Peyer's patch (tissue), 4 donors: ENCODE measurements around the gene FGF4. TPM values are rescaled to one million over a fixed set of nuclear protein-coding genes. Genes with fewer than 3 reads are reported as not detected.

Experiments used
- DNase-seq, 3 donors: peaks; one replicate each; pipeline ENCODE4 v3.0.0-alpha.2; 2017 to 2019
- H3K27ac ChIP-seq, 4 donors: fragments of 200-600 bp; sonication (generic); one replicate each; pipeline ENCODE4 v1.5.1; 2016 to 2019
- H3K27me3 ChIP-seq, 2 donors: fragments of 200-600 bp; sonication (generic); one replicate each; pipeline ENCODE4 v1.5.1; 2019
- H3K36me3 ChIP-seq, 3 donors: fragments of 200-600 bp; sonication (generic); one replicate each; pipeline ENCODE4 v1.5.1; 2016 to 2019
- H3K4me1 ChIP-seq, 4 donors: fragments of 200-600 bp; sonication (generic); one replicate each; pipeline ENCODE4 v1.5.1; 2016 to 2019
- H3K4me3 ChIP-seq, 4 donors: fragments of 200-600 bp; sonication (generic); 1 replicate in 3 of 4; 2 replicates in 1 of 4; pipeline ENCODE4 v1.5.1; 2016 to 2019; ENCODE audit warnings: mild to moderate bottlenecking in 1 of 4
- H3K9me3 ChIP-seq, 4 donors: fragments of 200-600 bp; sonication (generic); one replicate each; pipeline ENCODE4 v1.5.1; 2016 to 2019; ENCODE audit warnings: mild to moderate bottlenecking in 1 of 4
- POLR2A ChIP-seq, 2 donors: fragments of 450-650 bp; IDR thresholded peaks; one replicate each; pipeline ENCODE4 v1.5.1; 2017; ENCODE audit warnings: antibody characterized with exemption in 2 of 2, mild to moderate bottlenecking in 2 of 2, moderate library complexity in 2 of 2
- total RNA-seq, 4 donors: library from RNA; depleted of rRNA; stranded (reverse); fragments of >200 nt; gene quantifications; one replicate each; pipeline ENCODE4 v1.1.0, GENCODE V29; 2016
- TF ChIP-seq, protein P1 (sequence below), 6 experiments: fragments of 450-650 bp in 4 of 6; fragments of 200-600 bp in 2 of 6; sonication (generic) in 1 of 6; IDR thresholded peaks; one replicate each; pipeline ENCODE4 v1.5.1; 2017 to 2019; ENCODE audit warnings: antibody characterized with exemption in 6 of 6, mild to moderate bottlenecking in 3 of 6, moderate library complexity in 1 of 6

FGF4 gene
- total RNA-seq, 4 donors from 2014 or later, result not detected

DNA sequence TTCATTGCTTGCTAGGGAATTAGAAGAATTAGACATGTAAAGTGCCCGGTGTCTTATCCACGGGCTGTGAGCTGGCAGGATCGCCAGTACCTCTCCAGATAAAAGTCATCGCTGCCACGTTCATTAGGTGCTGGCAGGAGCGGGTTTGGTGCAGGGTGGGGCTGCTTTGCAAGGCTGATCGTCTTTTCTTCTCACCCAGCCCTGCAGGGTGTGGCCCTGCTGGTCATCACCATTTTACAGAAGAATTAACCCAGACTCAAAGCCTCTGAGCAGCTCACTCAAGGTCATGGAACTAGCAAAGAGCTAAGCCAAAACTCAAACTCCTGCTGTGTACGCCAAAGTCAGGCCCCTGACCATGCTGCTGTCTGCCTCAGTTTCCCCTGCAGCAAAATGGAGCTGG, 6.1 kb upstream of the FGF4 start:
- no peak for DNase-seq

DNA sequence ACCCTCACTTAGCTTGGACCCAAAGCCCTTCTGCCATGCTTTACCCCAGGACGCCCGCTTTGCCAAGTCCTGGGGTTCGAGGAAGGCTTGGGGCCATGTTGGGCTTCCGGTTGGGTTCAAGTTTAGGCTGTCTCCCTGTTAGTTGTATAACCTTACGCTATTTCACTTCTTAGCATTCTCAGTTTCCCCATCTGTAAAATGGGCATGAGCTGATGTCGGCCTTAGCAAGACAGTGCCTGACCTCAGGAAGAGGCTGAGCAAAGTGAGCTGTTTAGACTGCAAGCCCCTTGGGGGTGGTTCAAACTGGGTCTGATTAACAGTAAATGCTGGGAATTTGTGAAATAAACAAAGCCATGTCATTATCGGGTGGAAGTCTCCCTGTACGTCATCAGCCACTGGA, 3.2 kb upstream of the FGF4 start:
- no peak for DNase-seq
- no peak overlapping the region for H3K4me3 ChIP-seq
- H3K27me3 ChIP-seq, result peaks cover 0 to 24% of the 10 kb centered on the region in 2 donors
- no peak overlapping the region for H3K27ac ChIP-seq
- H3K4me1 ChIP-seq, result no peaks in the 10 kb centered on the region
- TF ChIP-seq, protein P1, sequence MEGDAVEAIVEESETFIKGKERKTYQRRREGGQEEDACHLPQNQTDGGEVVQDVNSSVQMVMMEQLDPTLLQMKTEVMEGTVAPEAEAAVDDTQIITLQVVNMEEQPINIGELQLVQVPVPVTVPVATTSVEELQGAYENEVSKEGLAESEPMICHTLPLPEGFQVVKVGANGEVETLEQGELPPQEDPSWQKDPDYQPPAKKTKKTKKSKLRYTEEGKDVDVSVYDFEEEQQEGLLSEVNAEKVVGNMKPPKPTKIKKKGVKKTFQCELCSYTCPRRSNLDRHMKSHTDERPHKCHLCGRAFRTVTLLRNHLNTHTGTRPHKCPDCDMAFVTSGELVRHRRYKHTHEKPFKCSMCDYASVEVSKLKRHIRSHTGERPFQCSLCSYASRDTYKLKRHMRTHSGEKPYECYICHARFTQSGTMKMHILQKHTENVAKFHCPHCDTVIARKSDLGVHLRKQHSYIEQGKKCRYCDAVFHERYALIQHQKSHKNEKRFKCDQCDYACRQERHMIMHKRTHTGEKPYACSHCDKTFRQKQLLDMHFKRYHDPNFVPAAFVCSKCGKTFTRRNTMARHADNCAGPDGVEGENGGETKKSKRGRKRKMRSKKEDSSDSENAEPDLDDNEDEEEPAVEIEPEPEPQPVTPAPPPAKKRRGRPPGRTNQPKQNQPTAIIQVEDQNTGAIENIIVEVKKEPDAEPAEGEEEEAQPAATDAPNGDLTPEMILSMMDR (IDR thresholded peaks at IDR 0.05), result no peak
- no peak for TF ChIP-seq POLR2A (IDR thresholded peaks at IDR 0.05)
- H3K36me3 ChIP-seq, result no peaks in the 10 kb centered on the region
- H3K9me3 ChIP-seq, result no peaks in the 10 kb centered on the region

More for the DNA sequence above, 6.1 kb upstream of the FGF4 start:
- Histone ChIP-seq H3K4me1 (no peaks in the 10 kb centered on the region), H3K4me3 (no peak overlapping the region), H3K36me3 (no peaks in the 10 kb centered on the region), H3K27ac (no peak overlapping the region), H3K27me3 (no peaks in the 10 kb centered on the region), H3K9me3 (no peaks in the 10 kb centered on the region)
- TF ChIP-seq POLR2A (IDR thresholded peaks at IDR 0.05), result no peak
- TF ChIP-seq, protein P1 (IDR thresholded peaks at IDR 0.05), result no peak

DNA sequence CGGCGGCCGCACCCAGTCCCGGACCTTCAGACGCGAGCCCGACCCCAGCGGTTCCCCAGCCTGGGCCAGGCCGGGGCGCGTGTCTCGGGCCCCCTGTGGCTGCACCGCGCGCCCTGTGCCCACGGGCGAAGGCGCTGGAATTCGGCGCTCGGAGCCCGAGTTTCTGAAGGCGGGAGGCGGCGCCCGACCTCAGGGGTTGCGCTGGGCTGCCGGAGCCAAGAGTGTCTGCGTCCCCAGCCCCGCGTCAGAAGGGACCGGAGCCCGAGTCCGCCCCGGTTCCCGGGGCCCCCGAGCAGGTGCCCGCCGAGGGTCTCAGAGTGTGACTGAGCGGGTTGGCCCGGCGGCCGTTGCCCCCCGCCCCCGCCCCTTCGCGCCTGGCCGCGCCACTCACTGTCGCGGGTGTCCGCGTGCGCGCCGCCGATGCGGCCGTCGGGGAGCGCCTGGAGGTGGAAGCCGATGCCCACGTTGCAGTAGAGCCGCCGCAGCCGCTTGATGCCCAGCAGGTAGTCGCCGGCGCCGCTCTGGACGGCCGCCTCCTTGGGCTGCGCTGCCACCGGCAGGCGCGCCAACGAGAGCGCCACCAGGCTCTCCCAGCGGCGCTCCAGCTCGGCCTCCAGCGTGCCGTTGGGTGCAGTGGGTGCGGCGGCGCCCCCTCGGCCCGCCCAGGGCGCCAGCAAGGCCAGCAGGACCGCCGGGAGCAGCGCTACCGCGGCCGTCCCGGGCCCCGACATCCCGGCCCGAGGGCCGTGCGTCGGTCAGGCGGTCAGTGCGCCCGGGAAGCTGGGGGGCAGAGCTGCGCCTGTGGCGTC, 583 bp downstream of the FGF4 start:
- no peaks in the 10 kb centered on the region for H3K9me3 ChIP-seq
- no peaks in the 10 kb centered on the region for H3K36me3 ChIP-seq
- no peaks in the 10 kb centered on the region for H3K4me1 ChIP-seq
- no peak overlapping the region for H3K4me3 ChIP-seq
- TF ChIP-seq, protein P1 (IDR thresholded peaks at IDR 0.05), result no peak
- TF ChIP-seq POLR2A (IDR thresholded peaks at IDR 0.05), result no peak
- peaks cover 0 to 24% of the 10 kb centered on the region in 2 donors for H3K27me3 ChIP-seq
- DNase-seq, result no peak
- no peak overlapping the region for H3K27ac ChIP-seq

DNA sequence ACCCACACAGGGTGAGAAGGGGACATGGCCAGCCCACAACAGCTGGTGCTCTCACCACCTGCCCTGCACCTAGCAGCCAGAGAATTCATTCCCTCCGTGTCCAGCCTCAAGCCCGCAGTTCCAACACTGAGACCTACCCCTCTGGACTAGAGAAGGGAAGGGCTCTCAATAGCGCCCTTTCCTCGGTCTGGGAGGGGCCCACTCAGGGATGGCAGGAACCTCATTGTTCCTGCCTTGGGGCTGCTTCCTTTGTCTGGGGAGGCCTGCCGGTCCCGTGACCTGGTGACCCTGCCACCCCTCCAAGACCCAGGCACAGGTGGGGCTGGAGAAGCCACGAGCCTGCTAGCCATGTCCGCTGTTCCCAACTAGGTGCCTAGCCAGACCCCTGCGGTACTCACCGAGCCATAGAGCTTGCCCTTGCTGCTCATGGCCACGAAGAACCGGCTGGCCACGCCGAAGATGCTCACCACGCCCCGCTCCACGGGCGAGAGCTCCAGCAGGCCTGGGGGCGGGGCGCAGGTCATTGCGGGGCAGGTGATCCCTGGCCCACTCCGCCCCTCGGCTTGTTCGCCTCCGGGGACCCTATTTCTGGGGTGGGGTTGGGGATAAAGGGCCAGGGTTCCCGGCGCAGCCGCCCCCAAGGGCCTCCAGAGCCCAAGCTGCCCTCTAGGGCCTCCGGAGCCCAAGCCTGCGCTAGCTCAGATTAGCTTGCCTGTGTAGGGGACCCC, 1.4 kb downstream of the FGF4 start:
- Histone ChIP-seq H3K4me1 (no peaks in the 10 kb centered on the region), H3K4me3 (no peak overlapping the region), H3K27ac (no peak overlapping the region), H3K9me3 (no peaks in the 10 kb centered on the region), H3K27me3 (peaks cover 0 to 24% of the 10 kb centered on the region in 2 donors), H3K36me3 (no peaks in the 10 kb centered on the region)
- no peak for TF ChIP-seq POLR2A (IDR thresholded peaks at IDR 0.05)
- TF ChIP-seq, protein P1 (IDR thresholded peaks at IDR 0.05), result no peak
- DNase-seq, result no peak

DNA sequence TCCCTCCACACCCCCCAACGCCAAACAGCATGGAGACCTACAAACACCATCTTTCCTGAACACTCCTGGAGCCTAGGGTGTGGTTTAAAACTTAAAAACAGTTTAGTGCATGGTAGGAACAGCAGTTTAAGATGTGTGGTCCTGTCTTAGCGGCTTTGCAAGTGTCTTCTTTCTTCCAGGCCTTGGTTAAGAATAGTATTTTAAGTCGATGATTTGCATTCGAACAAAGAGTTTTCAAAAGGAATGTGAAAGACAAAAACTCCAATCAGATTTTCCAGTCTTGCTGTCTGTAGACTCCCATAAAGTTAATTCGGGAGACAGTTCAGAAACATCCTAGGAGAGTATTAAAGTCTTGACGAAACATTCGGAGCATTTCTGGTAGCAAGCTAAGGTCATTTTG, 3.7 kb downstream of the FGF4 start:
- DNase-seq, result no peak
- H3K27me3 ChIP-seq, result peaks cover 0 to 24% of the 10 kb centered on the region in 2 donors
- H3K4me1 ChIP-seq, result no peaks in the 10 kb centered on the region
- H3K27ac ChIP-seq, result no peak overlapping the region
- no peak overlapping the region for H3K4me3 ChIP-seq
- no peak for TF ChIP-seq POLR2A (IDR thresholded peaks at IDR 0.05)
- TF ChIP-seq, protein P1 (IDR thresholded peaks at IDR 0.05), result no peak
- no peaks in the 10 kb centered on the region for H3K9me3 ChIP-seq
- H3K36me3 ChIP-seq, result no peaks in the 10 kb centered on the region
